Astrocyte of the cerebellum (primary cell): ENCODE measurements around the gene NFYC.

Source experiments
- DNase-seq: peaks from one replicate; pipeline ENCODE4 v3.0.0-alpha.2; 2011; ENCODE audit warnings: low read depth
- H3K4me3 ChIP-seq: 2 replicates; pipeline ENCODE4 v1.5.1; 2011; ENCODE audit warnings: mild to moderate bottlenecking, low read depth, low read length, moderate library complexity
- CTCF ChIP-seq: IDR thresholded peaks from 2 replicates; pipeline ENCODE4 v1.5.1; 2012; ENCODE audit warnings: low read length, low read depth, moderate library complexity, mild to moderate bottlenecking; ENCODE audit errors: missing control alignments
- in situ Hi-C: cut with HindIII; loops from 2 replicates; pipeline ENCODE4 v1.10.0; 2017; ENCODE audit warnings: low sequenced_read_pairs

Gene NFYC

GRCh38 chr1:40803447-40803846 is 111.9 kb downstream of the NFYC start:
- DNase-seq = no peak
- in situ Hi-C loops = no loop called here
- no peak for TF ChIP-seq CTCF
- no peak overlapping the region for H3K4me3 ChIP-seq

- in situ Hi-C loops = no loop called here
- H3K4me3 ChIP-seq = no peak overlapping the region
- DNase-seq = no peak
- TF ChIP-seq CTCF = no peak
Observed at GRCh38 chr1:40803902-40804301, 112.4 kb downstream of the NFYC start.

GRCh38 chr1:40806240-40806639 is 114.7 kb downstream of the NFYC start:
- no peak for TF ChIP-seq CTCF
- in situ Hi-C loops = no loop called here
- no peak for DNase-seq
- H3K4me3 ChIP-seq = no peak overlapping the region

- H3K4me3 ChIP-seq = no peak overlapping the region
- no peak for TF ChIP-seq CTCF
- DNase-seq = no peak
- in situ Hi-C loops = no loop called here
Observed at GRCh38 chr1:40806731-40807695, 115.5 kb downstream of the NFYC start.

GRCh38 chr1:40808002-40808401 is 116.5 kb downstream of the NFYC start:
- no peak for DNase-seq
- no peak for TF ChIP-seq CTCF
- in situ Hi-C loops = no loop called here
- H3K4me3 ChIP-seq = no peak overlapping the region

- DNase-seq = no peak
- in situ Hi-C loops = no loop called here
- H3K4me3 ChIP-seq = no peak overlapping the region
- TF ChIP-seq CTCF = no peak
Observed at GRCh38 chr1:40808444-40808843, 116.9 kb downstream of the NFYC start.
